ENCODE data around the gene MATCAP1. TPM values are rescaled to one million over a fixed set of nuclear protein-coding genes. Genes with fewer than 3 reads are reported as not detected.

The MATCAP1 gene
- total RNA-seq, 1 experiment from 2014 or later = 22.2 TPM

DNA sequence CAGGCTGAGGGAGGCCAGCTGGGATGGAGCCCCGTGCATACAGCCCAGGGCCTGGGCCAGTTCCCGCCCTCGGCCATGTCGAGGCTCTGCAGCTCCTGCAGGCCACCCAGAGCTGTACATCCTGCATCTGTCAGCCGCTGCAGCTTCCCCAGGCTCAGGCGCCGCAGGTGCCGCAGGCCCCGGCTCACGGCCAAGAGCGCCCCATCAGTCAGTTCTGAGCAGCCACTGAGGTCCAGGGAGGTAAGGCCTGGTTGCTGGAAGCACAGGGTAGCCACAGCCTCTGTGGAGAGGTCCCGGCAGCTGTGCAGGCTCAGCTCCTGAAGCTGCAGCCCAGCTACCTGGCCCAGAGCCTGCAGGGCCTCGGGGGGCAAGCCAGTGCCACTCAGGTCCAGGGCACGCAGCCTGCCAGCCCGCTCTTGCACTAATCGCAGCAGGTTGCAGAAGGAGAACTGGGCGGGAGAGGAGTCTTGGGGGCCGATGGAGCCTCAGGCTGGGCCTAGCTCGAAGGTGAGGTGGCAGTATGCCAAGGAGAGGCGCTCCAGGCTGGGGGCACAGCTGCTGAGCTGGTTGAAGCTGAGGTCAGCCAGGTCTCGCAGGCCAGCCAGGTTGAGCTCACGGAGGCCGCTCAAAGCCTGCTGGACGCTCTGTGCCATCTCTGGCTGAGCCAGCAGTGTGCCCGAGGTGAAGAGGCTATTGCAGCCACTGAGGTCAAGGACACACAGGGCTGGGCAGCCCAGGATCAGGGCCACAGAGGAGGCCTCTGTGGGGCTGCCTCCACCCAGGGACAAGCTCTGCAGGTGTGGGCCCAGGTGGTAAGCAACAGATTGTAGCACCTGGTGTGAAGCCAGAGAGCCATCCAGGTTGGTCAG, 26.5 kb upstream of the MATCAP1 start:
- peaks cover 30% of the 10 kb centered on the region for H3K36me3 Mint-ChIP-seq (ENCODE audit: insufficient read depth, unreplicated experiment)
- no peak overlapping the region for H3K27ac Mint-ChIP-seq (ENCODE audit: unreplicated experiment)
- H3K4me3 ChIP-seq (ENCODE audit: low read depth, low read length) = no peak overlapping the region
- intact Hi-C loops (cut with micrococcal nuclease; ENCODE audit: unreplicated experiment) = no loop called here
- no TSS peak for BruUV-seq (replicated peaks)
- H3K4me3 Mint-ChIP-seq (ENCODE audit: unreplicated experiment) = no peak overlapping the region
- POLR2A ChIA-PET = interaction anchor here (1.3 kb wide), 1 partner anchor 37 kb away, joined by 5 read pairs; the partner anchor contains the start of gene FHOD1
- H3K36me3 ChIP-seq (ENCODE audit: control insufficient read depth, insufficient read depth, low read length) = no peaks in the 10 kb centered on the region
- no peaks in the 10 kb centered on the region for H3K27me3 ChIP-seq (replicated peaks; ENCODE audit: control insufficient read depth, insufficient read depth, low read length)
- H3K27me3 Mint-ChIP-seq (ENCODE audit: insufficient read depth, unreplicated experiment) = no peaks in the 10 kb centered on the region
- no peak for DNase-seq
- no peaks in the 10 kb centered on the region for H3K9me3 Mint-ChIP-seq (ENCODE audit: unreplicated experiment)
- no peaks in the 10 kb centered on the region for H3K9me3 ChIP-seq
- peaks cover 8% of the 10 kb centered on the region for H3K4me1 Mint-ChIP-seq (ENCODE audit: low read depth, unreplicated experiment)
- peaks cover 28% of the 10 kb centered on the region; the same call in 1 of the 2 replicates for H3K4me1 ChIP-seq
- CTCF ChIA-PET = interaction anchor here (1.1 to 2.6 kb wide), 3 partner anchors 12 to 36 kb away, joined by 3 to 9 read pairs (median 5); partner anchors contain the start of gene ELMO3
- TF ChIP-seq, protein P1, sequence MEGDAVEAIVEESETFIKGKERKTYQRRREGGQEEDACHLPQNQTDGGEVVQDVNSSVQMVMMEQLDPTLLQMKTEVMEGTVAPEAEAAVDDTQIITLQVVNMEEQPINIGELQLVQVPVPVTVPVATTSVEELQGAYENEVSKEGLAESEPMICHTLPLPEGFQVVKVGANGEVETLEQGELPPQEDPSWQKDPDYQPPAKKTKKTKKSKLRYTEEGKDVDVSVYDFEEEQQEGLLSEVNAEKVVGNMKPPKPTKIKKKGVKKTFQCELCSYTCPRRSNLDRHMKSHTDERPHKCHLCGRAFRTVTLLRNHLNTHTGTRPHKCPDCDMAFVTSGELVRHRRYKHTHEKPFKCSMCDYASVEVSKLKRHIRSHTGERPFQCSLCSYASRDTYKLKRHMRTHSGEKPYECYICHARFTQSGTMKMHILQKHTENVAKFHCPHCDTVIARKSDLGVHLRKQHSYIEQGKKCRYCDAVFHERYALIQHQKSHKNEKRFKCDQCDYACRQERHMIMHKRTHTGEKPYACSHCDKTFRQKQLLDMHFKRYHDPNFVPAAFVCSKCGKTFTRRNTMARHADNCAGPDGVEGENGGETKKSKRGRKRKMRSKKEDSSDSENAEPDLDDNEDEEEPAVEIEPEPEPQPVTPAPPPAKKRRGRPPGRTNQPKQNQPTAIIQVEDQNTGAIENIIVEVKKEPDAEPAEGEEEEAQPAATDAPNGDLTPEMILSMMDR (IDR thresholded peaks at IDR 0.05; ENCODE audit: insufficient read depth in 1 of 2, low read depth in 1 of 2, low read length in 1 of 2, severe bottlenecking in 1 of 2, unreplicated experiment in 1 of 2) = no peak

DNA sequence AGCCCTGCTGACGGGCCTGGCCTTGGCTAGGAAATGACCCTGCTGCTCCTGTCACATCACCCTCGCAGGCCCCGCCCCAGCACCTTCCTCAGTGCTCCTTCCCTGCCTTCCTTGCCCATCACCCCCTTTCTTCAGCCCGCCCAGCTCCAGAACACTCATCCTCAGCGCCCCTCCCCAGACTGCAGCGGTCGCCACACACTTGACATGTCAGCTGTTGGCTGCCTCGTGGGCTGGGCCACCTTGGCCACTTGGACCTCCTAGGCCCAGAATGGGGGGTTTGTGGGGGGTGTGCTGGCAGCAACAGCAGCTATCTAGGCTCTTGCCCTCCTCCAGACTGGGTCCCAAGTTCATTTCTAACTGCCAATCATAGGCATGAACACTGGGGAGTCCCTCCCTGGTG, 25.8 kb upstream of the MATCAP1 start:
- BruUV-seq (replicated peaks) = no TSS peak
- H3K9me3 ChIP-seq = no peaks in the 10 kb centered on the region
- Mint-ChIP-seq H3K36me3 (ENCODE audit: insufficient read depth, unreplicated experiment) (peaks cover 30% of the 10 kb centered on the region), H3K27me3 (ENCODE audit: insufficient read depth, unreplicated experiment) (no peaks in the 10 kb centered on the region), H3K4me1 (ENCODE audit: low read depth, unreplicated experiment) (peaks cover 8% of the 10 kb centered on the region), H3K9me3 (ENCODE audit: unreplicated experiment) (no peaks in the 10 kb centered on the region), H3K4me3 (ENCODE audit: unreplicated experiment) (no peak overlapping the region), H3K27ac (ENCODE audit: unreplicated experiment) (no peak overlapping the region)
- H3K36me3 ChIP-seq (ENCODE audit: control insufficient read depth, insufficient read depth, low read length) = no peaks in the 10 kb centered on the region
- intact Hi-C loops (cut with micrococcal nuclease; ENCODE audit: unreplicated experiment) = no loop called here
- TF ChIP-seq, protein P1 (IDR thresholded peaks at IDR 0.05; ENCODE audit: insufficient read depth in 1 of 2, low read depth in 1 of 2, low read length in 1 of 2, severe bottlenecking in 1 of 2, unreplicated experiment in 1 of 2) = no peak
- no peaks in the 10 kb centered on the region for H3K27me3 ChIP-seq (replicated peaks; ENCODE audit: control insufficient read depth, insufficient read depth, low read length)
- no peak for DNase-seq
- CTCF ChIA-PET = interaction anchor here (1.1 to 2.6 kb wide), 2 partner anchors 11 to 37 kb away, joined by 3 to 9 read pairs; partner anchors contain the start of gene ELMO3
- POLR2A ChIA-PET = interaction anchor here (1.3 kb wide), 1 partner anchor 38 kb away, joined by 5 read pairs; the partner anchor contains the start of gene FHOD1
- no peak overlapping the region for H3K4me3 ChIP-seq (ENCODE audit: low read depth, low read length)
- H3K4me1 ChIP-seq = peaks cover 28% of the 10 kb centered on the region; the same call in 1 of the 2 replicates

DNA sequence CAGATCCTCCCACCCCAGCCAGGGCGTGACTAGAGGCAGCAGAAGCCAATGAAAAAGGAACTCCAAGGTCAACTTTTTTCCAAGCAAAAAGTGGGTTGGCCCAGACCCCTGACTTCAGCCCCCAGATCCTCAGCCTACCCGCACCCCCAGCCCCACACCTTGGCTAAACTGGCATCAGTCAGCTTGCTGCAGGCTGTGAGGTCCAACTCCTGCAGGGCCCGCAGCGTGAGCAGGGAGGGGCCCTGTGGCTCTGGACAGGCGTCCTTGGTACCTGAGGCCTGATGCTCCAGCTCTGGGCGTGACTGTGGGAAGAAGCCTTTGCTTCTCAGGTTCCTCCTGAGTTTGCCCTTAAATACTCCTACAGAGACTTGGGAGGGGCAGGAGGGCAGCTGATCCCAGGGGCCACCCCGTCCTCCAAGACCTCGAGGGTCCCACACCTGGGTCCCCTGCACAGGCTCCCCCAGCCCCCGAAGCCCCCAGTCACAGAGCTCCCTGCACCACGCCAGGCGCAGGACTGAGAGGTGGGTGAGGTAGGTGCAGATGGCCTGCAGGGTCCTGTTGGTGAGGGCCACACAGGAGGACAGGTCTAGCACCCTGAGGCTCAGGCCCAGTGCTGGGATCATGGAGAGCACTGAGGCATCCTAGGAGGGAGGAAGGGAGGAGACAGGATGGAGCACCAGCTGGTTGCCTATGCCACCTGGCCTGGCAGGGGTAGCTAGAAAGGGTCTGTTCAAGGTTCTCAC, 24.6 kb upstream of the MATCAP1 start:
- H3K36me3 ChIP-seq (ENCODE audit: control insufficient read depth, insufficient read depth, low read length) = no peaks in the 10 kb centered on the region; the same call in 1 of the 2 replicates
- H3K27me3 Mint-ChIP-seq (ENCODE audit: insufficient read depth, unreplicated experiment) = no peaks in the 10 kb centered on the region
- H3K4me3 Mint-ChIP-seq (ENCODE audit: unreplicated experiment) = no peak overlapping the region
- H3K36me3 Mint-ChIP-seq (ENCODE audit: insufficient read depth, unreplicated experiment) = peaks cover 30% of the 10 kb centered on the region
- no peak overlapping the region for H3K4me3 ChIP-seq (ENCODE audit: low read depth, low read length)
- BruUV-seq (replicated peaks) = no TSS peak
- peaks cover 18% of the 10 kb centered on the region; the same call in 1 of the 2 replicates for H3K4me1 ChIP-seq
- ChIA-PET CTCF (interaction anchor here (2.6 kb wide), 1 partner anchor 10 kb away, joined by 9 read pairs; the partner anchor contains the start of gene ELMO3), POLR2A (interaction anchor here (1.4 kb wide), 1 partner anchor 18 kb away, joined by 3 read pairs; the partner anchor contains the start of gene TMEM208)
- peaks cover 8% of the 10 kb centered on the region for H3K4me1 Mint-ChIP-seq (ENCODE audit: low read depth, unreplicated experiment)
- intact Hi-C loops (cut with micrococcal nuclease; ENCODE audit: unreplicated experiment) = no loop called here
- no peak overlapping the region for H3K27ac Mint-ChIP-seq (ENCODE audit: unreplicated experiment)
- no peaks in the 10 kb centered on the region for H3K27me3 ChIP-seq (replicated peaks; ENCODE audit: control insufficient read depth, insufficient read depth, low read length)
- DNase-seq = no peak
- TF ChIP-seq, protein P1 (IDR thresholded peaks at IDR 0.05; ENCODE audit: insufficient read depth in 1 of 2, low read depth in 1 of 2, low read length in 1 of 2, severe bottlenecking in 1 of 2, unreplicated experiment in 1 of 2) = no peak
- no peaks in the 10 kb centered on the region for H3K9me3 Mint-ChIP-seq (ENCODE audit: unreplicated experiment)
- H3K9me3 ChIP-seq = no peaks in the 10 kb centered on the region

Data from Caco-2 (cell line).